ENCODE results near the gene SPOCD1.

Gene SPOCD1

GRCh38 chr1:31742462-31743212, 73.2 kb downstream of the SPOCD1 start:
- DNase-seq (ENCODE audit: low read depth in 1 of 2, low spot score in 1 of 2) = no peak

All from activated CD4-positive, alpha-beta T cell treated with anti-CD3 and anti-CD28 coated beads, Interleukin-2, amount 50 U/mL, for 24 hours (primary cell).